ENCODE measurements around the gene NDUFAF8.

NDUFAF8 gene

DNA sequence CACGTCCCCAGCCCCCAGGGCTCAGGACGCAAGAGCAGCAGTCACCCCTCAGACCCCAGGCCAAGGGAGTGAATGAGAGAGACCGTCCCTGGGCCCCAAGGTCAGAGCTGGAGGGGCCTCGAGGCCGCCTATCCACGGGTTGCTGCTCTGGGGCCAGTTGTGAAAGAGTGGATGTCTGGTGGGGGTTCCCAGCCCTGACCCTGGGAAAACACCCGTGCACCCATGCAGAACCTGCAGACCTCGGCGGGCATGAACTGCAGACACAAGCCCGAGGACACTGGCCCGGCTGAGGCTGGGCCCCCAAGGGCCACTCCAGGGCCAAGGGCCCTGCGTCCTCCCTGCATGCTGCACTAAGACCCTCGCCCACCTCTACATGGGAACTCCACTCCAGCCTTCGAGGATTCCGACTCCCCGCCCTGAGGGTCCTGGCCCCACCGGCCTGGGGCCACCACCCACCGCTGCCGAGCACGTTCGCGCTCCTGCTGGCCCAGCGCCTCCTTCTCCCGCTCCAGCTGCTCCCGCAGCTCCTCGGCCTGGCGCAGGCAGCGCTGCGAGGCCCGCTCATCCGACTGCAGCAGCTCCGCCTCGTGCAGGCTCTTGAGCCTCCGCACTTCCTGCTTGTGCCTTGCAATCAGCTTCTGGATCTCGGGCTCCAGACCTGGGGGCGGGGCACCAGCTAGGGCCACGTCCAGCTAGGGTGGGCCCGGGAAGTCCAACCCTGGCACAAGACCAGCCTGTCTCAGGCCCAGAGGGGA is 45.5 kb upstream of the NDUFAF8 start:
- Histone ChIP-seq H4K20me1 (ENCODE audit: insufficient read depth) (no peaks in the 10 kb centered on the region), H3K4me2 (no peak overlapping the region), H3K36me3 (ENCODE audit: insufficient read depth) (no peaks in the 10 kb centered on the region), H3K27me3 (ENCODE audit: insufficient read depth, low read depth) (no peaks in the 10 kb centered on the region), H3K79me2 (ENCODE audit: insufficient read depth, low read depth) (no peaks in the 10 kb centered on the region), H3K9ac (no peak overlapping the region), H2AFZ (ENCODE audit: low read depth) (no peak overlapping the region), H3K4me3 (IDR thresholded peaks at IDR 0.05; ENCODE audit: insufficient read depth, low read depth, low read length) (no peak overlapping the region), H3K4me1 (ENCODE audit: low read depth, poor library complexity, severe bottlenecking) (no peaks in the 10 kb centered on the region), H3K27ac (no peak overlapping the region)
- TF ChIP-seq, protein P1, sequence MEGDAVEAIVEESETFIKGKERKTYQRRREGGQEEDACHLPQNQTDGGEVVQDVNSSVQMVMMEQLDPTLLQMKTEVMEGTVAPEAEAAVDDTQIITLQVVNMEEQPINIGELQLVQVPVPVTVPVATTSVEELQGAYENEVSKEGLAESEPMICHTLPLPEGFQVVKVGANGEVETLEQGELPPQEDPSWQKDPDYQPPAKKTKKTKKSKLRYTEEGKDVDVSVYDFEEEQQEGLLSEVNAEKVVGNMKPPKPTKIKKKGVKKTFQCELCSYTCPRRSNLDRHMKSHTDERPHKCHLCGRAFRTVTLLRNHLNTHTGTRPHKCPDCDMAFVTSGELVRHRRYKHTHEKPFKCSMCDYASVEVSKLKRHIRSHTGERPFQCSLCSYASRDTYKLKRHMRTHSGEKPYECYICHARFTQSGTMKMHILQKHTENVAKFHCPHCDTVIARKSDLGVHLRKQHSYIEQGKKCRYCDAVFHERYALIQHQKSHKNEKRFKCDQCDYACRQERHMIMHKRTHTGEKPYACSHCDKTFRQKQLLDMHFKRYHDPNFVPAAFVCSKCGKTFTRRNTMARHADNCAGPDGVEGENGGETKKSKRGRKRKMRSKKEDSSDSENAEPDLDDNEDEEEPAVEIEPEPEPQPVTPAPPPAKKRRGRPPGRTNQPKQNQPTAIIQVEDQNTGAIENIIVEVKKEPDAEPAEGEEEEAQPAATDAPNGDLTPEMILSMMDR (conservative IDR thresholded peaks at IDR 0.05; ENCODE audit: low read depth, low read length): no peak

DNA sequence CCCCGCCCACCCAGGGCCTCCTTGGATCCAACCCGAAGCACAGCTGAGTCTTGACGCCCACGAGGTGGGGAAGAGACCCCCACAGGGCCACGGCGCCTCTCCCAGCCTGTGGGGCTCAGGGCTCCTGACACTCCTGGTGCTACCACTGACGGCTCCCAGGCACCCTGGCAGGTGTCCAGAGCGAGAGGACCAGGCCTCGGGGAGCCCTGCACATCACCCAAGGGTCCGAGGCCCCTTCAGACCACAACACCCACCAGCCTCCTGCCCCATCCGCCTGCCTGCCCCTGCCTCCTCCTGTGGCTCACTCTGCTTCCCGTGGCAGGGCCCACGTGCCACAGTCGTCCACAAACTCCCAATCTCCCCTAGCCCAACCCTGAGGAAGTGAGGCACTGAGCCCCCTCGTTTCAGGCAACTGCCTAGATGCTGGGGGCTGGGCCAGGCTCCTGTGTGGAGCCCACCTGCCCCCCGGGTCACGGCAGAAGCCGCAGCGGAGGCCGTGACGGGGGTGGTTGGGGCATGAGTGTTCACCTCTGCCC is 44.8 kb upstream of the NDUFAF8 start:
- no peaks in the 10 kb centered on the region for H3K36me3 ChIP-seq (ENCODE audit: insufficient read depth)
- H3K4me1 ChIP-seq (ENCODE audit: low read depth, poor library complexity, severe bottlenecking): no peaks in the 10 kb centered on the region
- H2AFZ ChIP-seq (ENCODE audit: low read depth): no peak overlapping the region
- no peaks in the 10 kb centered on the region for H3K79me2 ChIP-seq (ENCODE audit: insufficient read depth, low read depth)
- no peaks in the 10 kb centered on the region for H3K27me3 ChIP-seq (ENCODE audit: insufficient read depth, low read depth)
- no peak overlapping the region for H3K4me2 ChIP-seq
- no peak overlapping the region for H3K4me3 ChIP-seq (IDR thresholded peaks at IDR 0.05; ENCODE audit: insufficient read depth, low read depth, low read length)
- no peak overlapping the region for H3K27ac ChIP-seq
- H4K20me1 ChIP-seq (ENCODE audit: insufficient read depth): no peaks in the 10 kb centered on the region
- TF ChIP-seq, protein P1 (conservative IDR thresholded peaks at IDR 0.05; ENCODE audit: low read depth, low read length): no peak
- H3K9ac ChIP-seq: no peak overlapping the region

DNA sequence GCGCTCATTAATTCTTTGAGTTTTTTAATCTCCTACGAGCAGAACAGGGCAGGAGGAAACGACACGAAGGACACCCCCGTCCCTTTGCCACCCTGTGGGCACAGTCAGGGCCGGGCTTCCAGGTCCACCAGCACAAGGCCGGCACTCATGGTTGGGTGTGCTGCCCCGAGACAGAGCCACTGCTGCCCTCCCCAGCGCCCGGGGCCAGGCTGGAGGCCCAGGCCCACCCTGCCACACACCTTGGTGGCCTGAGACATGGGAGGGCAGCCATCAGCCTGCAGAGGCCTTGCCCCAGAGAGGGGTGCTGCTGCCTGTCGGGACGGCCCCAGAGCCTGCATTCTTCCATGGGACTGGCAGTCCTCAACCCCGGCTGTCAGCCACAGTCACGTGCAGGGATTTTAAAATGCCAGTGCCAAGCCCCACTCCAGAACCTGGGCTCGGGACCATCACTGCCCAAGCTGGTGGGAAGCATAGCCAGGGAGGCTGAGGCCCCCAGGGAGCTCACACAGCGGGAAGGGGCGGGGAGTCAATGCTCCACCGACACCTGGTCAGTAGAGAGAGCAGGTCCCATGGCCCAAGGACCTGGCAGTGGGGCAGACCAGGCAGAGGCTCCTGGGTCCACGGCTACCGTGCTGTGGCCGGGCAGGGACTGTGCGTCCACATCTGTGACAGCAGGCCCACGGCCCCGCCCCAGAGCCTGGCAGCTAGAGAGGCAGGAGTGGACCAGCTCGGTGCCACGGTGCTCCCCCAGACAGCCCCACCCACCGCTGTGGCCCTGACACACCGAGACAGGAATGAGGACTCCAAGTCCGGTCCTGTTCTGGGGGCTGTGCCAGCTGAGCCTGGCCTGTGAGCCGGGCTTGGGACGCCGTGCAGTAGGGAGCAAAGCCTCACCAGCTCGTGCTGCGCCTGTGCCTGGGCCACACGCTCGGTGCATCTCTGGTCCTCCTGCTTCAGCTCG is 43.9 kb upstream of the NDUFAF8 start:
- TF ChIP-seq, protein P1 (conservative IDR thresholded peaks at IDR 0.05; ENCODE audit: low read depth, low read length): no peak
- Histone ChIP-seq H4K20me1 (ENCODE audit: insufficient read depth) (no peaks in the 10 kb centered on the region), H3K9ac (no peak overlapping the region), H3K36me3 (ENCODE audit: insufficient read depth) (no peaks in the 10 kb centered on the region), H3K4me3 (IDR thresholded peaks at IDR 0.05; ENCODE audit: insufficient read depth, low read depth, low read length) (no peak overlapping the region), H3K27me3 (ENCODE audit: insufficient read depth, low read depth) (no peaks in the 10 kb centered on the region), H3K27ac (no peak overlapping the region), H3K4me1 (ENCODE audit: low read depth, poor library complexity, severe bottlenecking) (no peaks in the 10 kb centered on the region), H2AFZ (ENCODE audit: low read depth) (no peak overlapping the region), H3K79me2 (ENCODE audit: insufficient read depth, low read depth) (no peaks in the 10 kb centered on the region), H3K4me2 (no peak overlapping the region)

DNA sequence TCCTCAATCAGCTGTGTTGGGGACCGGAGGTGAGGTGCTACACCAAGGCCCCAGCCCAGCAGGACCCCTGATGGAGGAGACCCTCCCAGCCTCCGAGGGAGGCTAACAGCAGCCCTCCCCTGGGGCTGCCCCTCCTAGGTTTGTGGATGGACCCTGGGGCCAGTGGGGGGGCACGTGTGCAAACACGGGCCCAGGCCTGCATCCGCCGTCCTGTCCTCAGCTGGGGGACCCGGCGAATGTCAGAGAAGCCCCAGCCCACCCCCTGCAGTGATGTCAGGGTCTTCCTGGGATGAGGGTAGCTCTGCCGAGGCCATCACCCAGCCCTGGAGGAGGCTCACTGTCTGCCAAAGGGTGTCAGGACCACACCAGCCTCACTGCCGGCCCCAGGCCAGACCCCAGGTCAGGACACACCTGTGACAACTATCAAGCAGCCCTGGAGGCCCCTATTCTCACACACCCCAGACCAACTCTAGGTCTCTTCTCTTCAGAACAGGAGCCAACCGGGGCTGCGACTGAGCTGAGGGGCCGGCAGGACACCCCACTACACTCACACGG is 43.1 kb upstream of the NDUFAF8 start:
- H3K27me3 ChIP-seq (ENCODE audit: insufficient read depth, low read depth): no peaks in the 10 kb centered on the region
- H3K4me1 ChIP-seq (ENCODE audit: low read depth, poor library complexity, severe bottlenecking): no peaks in the 10 kb centered on the region
- no peak overlapping the region for H3K27ac ChIP-seq
- no peaks in the 10 kb centered on the region for H3K79me2 ChIP-seq (ENCODE audit: insufficient read depth, low read depth)
- H3K36me3 ChIP-seq (ENCODE audit: insufficient read depth): no peaks in the 10 kb centered on the region
- no peak overlapping the region for H2AFZ ChIP-seq (ENCODE audit: low read depth)
- no peak overlapping the region for H3K9ac ChIP-seq
- no peak overlapping the region for H3K4me2 ChIP-seq
- TF ChIP-seq, protein P1 (conservative IDR thresholded peaks at IDR 0.05; ENCODE audit: low read depth, low read length): no peak
- H4K20me1 ChIP-seq (ENCODE audit: insufficient read depth): no peaks in the 10 kb centered on the region
- no peak overlapping the region for H3K4me3 ChIP-seq (IDR thresholded peaks at IDR 0.05; ENCODE audit: insufficient read depth, low read depth, low read length)

All from KMS-11 (cell line).